ENCODE data around the gene APCDD1.
"Not testable (repeated sequence)": the region's sequence is repeated elsewhere in the genome, so short reads cannot be mapped to it uniquely, and the experiment has no call there.

APCDD1 gene

GRCh38 chr18:10490401-10491165 lies 36.1 kb downstream of the APCDD1 start:
- no peak for DNase-seq (ENCODE audit: low read depth in 2 of 2)

GRCh38 chr18:10495936-10496335 lies 41.5 kb downstream of the APCDD1 start:
- no peak for DNase-seq (ENCODE audit: low read depth in 2 of 2)

DNA sequence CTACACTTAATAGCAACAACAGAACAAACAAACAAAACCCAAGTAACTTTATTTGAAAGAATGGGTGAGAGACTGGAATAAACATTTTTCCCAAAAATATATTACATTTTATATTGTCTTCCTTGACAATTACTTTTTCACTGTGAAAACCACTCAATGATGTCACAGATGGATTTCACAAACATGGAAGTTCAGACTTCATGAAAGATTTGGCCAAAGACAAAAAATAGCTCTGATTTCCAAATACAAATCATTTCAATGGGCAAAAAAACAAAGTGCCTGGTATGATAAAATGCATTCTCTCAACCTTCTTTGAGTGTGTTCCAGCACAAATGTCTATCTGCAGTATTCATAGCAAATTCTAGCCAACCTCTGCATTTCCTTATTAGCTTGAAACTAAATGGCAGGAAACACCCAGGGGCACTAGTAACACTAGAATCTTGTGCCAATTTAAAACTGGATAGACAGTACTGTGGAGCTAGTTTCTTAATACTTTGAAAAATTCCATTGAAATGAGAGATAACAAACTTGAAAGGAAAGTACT lies 42.8 kb downstream of the APCDD1 start:
- DNase-seq (ENCODE audit: low read depth in 2 of 2), result no peak

GRCh38 chr18:10499230-10499629 lies 44.8 kb downstream of the APCDD1 start:
- DNase-seq (ENCODE audit: low read depth in 2 of 2), result no peak

GRCh38 chr18:10500038-10500437 lies 45.6 kb downstream of the APCDD1 start:
- no peak for DNase-seq (ENCODE audit: low read depth in 2 of 2)

GRCh38 chr18:10504723-10505122 lies 50.3 kb downstream of the APCDD1 start:
- DNase-seq (ENCODE audit: low read depth in 2 of 2), result no peak

GRCh38 chr18:10505892-10506291 lies 51.5 kb downstream of the APCDD1 start:
- not testable (repeated sequence) for DNase-seq (ENCODE audit: low read depth in 2 of 2)

- no peak for DNase-seq (ENCODE audit: low read depth in 2 of 2)
Observed at GRCh38 chr18:10508591-10508990, 54.2 kb downstream of the APCDD1 start.

DNA sequence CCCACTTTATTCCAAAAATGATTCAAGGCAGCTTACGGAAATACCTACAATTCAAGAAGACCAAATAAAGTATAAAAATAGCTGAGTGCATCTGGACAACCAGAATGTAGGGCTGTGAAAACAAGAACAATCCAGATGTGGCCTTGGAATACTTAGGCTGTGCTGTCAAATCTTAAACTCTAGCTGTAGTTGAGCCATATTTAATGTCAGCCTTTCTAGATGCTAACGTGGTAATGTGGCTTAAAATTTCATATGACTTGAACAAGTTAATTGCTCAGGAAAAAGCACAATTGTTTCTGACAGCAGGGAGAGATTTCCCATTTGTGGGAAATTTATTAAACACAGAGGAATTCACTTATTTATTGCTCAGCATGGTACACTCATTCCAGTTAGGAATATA lies 56.8 kb downstream of the APCDD1 start:
- DNase-seq (ENCODE audit: low read depth in 2 of 2), result no peak

GRCh38 chr18:10514082-10514481 lies 59.6 kb downstream of the APCDD1 start:
- DNase-seq (ENCODE audit: low read depth in 2 of 2), result no peak

- no peak for DNase-seq (ENCODE audit: low read depth in 2 of 2)
Observed at GRCh38 chr18:10514601-10515000, 60.2 kb downstream of the APCDD1 start.

DNA sequence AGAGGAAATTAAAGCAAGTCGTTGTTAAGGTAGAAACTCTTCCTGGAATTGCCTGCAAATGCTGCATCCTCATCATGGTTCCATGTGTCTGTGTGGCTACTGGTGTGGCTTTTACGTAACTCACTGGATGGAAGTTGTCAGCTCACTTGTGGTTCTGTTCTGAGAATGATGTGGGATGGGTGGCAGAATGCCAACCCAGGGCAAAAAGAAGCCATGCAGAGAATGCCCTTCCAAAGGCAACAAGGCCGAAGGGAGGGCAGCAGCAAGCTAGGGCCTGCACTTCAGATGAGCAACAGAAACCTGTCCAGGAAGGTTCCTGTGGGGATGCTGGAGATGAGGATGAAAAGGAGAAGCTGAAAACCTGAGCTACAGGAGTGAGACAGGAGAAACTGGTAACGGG lies 61.0 kb downstream of the APCDD1 start:
- DNase-seq (ENCODE audit: low read depth in 2 of 2), result no peak

GRCh38 chr18:10516078-10516477 lies 61.6 kb downstream of the APCDD1 start:
- no peak for DNase-seq (ENCODE audit: low read depth in 2 of 2)

- no peak for DNase-seq (ENCODE audit: low read depth in 2 of 2)
Observed at GRCh38 chr18:10518595-10519255, 64.3 kb downstream of the APCDD1 start.

DNA sequence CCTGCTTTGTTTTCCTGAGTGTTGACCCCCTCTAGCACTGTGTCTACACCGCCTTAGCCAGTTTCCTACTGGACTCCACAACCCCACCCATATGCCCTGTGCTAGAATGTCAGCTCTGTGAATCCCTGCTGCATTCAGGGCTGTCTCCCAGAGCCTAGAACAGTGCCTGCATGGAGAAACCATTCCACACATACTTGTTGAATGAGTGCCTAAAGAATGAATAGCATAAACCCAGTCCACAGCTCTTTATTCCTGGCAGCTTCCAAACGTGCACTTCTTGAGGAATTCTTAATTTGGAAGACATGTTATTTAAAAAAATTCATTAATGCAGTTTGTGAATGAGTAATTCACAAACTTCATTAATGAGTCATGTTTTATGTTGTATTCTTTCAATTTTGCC lies 64.9 kb downstream of the APCDD1 start:
- DNase-seq (ENCODE audit: low read depth in 2 of 2), result peak; percentile 24 to 35

GRCh38 chr18:10519999-10520935 lies 65.8 kb downstream of the APCDD1 start:
- DNase-seq (ENCODE audit: low read depth in 2 of 2), result peak; percentile 91

DNA sequence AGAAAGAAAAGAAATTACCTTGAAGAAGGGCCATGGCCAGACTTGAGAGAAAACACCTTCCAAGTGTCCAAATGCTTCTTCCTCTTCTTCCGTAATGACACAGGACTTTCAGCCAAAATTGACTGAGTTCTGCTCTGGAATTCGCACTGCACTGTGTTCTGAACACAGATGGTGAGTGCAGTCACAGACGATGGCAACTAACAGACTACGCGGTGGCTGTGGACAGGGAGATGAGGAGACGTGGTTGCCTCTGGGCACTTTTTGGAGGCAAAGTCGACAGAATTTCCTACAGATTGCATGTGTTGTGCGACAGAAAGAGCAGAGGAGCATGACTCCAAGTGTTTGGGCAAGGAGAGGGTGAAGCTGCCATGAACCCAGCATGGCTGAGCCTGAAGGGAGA lies 67.1 kb downstream of the APCDD1 start:
- no peak for DNase-seq (ENCODE audit: low read depth in 2 of 2)

GRCh38 chr18:10522574-10522973 lies 68.1 kb downstream of the APCDD1 start:
- no peak for DNase-seq (ENCODE audit: low read depth in 2 of 2)

DNA sequence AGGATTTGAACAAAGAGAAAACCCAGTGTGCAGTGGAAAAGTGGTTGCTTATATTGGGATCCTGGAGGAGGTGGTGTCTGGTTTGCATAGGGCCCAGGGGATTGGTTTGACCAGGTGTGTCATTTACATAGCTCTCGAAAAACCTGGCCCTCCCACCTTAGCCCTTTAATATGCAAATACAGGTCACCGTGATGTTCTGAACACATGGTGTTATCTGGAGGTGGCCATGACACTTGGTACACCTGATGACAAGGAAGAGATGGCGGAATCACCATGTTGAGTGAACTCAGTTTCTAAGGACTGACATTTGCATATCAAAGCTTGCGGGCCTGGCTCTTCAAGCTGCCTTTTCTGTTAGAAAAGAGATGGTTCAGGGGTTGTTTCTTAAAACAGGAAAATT lies 69.1 kb downstream of the APCDD1 start:
- DNase-seq (ENCODE audit: low read depth in 2 of 2), result no peak

GRCh38 chr18:10524507-10525370 lies 70.3 kb downstream of the APCDD1 start:
- no peak for DNase-seq (ENCODE audit: low read depth in 2 of 2)

- DNase-seq (ENCODE audit: low read depth in 2 of 2), result no peak
Observed at GRCh38 chr18:10525371-10525691, 70.9 kb downstream of the APCDD1 start.
